ENCODE results near the gene CALHM6. TPM values are rescaled to one million over a fixed set of nuclear protein-coding genes. Genes with fewer than 3 reads are reported as not detected.

CALHM6 gene
- total RNA-seq, 1 experiment from 2014 or later = not detected

DNA sequence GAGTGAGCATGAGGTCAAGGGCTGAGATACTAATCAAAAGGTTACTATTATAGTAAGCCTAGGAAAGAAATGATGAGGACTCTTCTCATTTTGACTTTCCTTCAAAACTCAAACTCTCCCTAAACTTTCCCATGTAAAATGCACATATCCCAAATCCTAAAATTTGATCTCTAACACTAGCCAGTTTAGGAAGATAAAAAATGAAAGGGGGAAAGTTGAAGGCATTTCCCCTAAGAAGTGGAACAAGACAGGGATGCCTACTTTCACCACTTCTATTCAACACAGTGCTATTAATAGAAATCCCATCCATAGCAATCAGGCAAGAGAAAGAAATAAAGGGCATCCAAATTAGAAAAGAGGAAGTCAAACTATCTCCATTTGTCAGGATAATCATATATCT is 47.4 kb downstream of the CALHM6 start:
- BruUV-seq (replicated peaks) = no TSS peak
- Histone ChIP-seq H3K36me3 (ENCODE audit: insufficient read depth, low read length, poor library complexity, severe bottlenecking) (no peaks in the 10 kb centered on the region), H3K27me3 (replicated peaks; ENCODE audit: insufficient read depth, low read depth, low read length, poor library complexity) (no peaks in the 10 kb centered on the region), H3K4me3 (ENCODE audit: low read depth, low read length, poor library complexity, severe bottlenecking) (no peak overlapping the region), H3K27ac (ENCODE audit: low read depth, low read length, poor library complexity, severe bottlenecking) (no peak overlapping the region), H3K4me1 (ENCODE audit: insufficient read depth, low read length, poor library complexity, severe bottlenecking) (peaks cover 22% of the 10 kb centered on the region), H3K9me3 (ENCODE audit: low read depth, low read length, poor library complexity, severe bottlenecking) (no peaks in the 10 kb centered on the region)
- ChIA-PET POLR2A (ENCODE audit: low non-redundant PET) (no interaction called here), CTCF (no interaction called here)
- TF ChIP-seq EZH2 (IDR thresholded peaks at IDR 0.05; ENCODE audit: borderline replicate concordance, low read depth, low read length, poor library complexity, severe bottlenecking) = no peak
- TF ChIP-seq, protein P1, sequence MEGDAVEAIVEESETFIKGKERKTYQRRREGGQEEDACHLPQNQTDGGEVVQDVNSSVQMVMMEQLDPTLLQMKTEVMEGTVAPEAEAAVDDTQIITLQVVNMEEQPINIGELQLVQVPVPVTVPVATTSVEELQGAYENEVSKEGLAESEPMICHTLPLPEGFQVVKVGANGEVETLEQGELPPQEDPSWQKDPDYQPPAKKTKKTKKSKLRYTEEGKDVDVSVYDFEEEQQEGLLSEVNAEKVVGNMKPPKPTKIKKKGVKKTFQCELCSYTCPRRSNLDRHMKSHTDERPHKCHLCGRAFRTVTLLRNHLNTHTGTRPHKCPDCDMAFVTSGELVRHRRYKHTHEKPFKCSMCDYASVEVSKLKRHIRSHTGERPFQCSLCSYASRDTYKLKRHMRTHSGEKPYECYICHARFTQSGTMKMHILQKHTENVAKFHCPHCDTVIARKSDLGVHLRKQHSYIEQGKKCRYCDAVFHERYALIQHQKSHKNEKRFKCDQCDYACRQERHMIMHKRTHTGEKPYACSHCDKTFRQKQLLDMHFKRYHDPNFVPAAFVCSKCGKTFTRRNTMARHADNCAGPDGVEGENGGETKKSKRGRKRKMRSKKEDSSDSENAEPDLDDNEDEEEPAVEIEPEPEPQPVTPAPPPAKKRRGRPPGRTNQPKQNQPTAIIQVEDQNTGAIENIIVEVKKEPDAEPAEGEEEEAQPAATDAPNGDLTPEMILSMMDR (conservative IDR thresholded peaks at IDR 0.05; ENCODE audit: low read depth, low read length) = no peak
- DNase-seq (ENCODE audit: low spot score) = no peak
- intact Hi-C loops (cut with micrococcal nuclease; ENCODE audit: unreplicated experiment) = no loop called here

DNA sequence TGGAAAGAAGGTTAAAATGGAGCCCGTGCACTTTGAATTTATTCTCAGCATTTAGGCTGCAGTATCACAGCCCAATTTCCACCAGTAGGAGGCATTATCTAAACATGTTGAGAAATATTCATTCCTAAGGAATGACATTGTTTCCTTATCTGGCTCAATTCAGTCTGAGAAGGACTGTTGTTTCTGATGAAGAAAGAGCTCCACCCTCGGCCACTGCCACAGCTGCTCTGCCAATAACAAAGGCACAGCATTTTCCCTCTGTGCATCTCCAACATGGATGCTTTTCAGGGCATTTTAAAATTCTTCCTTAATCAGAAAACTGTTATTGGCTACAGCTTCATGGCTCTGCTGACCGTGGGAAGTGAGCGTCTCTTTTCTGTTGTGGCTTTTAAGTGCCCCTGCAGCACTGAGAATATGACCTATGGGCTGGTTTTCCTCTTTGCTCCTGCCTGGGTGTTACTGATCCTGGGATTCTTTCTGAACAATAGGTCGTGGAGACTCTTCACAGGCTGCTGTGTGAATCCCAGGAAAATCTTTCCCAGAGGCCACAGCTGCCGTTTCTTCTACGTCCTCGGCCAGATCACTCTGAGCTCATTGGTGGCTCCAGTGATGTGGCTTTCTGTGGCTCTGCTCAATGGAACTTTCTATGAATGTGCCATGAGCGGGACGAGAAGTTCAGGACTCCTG is 50.4 kb downstream of the CALHM6 start, which contains the start of gene CALHM5:
CALHM5 (plus strand) TSS at position 216 of the 687 bp plus-strand sequence; CDS start at position 274, 58 bp downstream.
- DNase-seq (ENCODE audit: low spot score) = peak; percentile 84
- intact Hi-C loops (cut with micrococcal nuclease; ENCODE audit: unreplicated experiment) = loop anchor here (5.0 kb wide), 1 partner anchor 74 kb away; no protein-coding TSS in a partner anchor
- no TSS peak for BruUV-seq (replicated peaks)
- POLR2A ChIA-PET (ENCODE audit: low non-redundant PET) = interaction anchor here (0.9 kb wide), 1 partner anchor 61 kb away, joined by 6 read pairs; no protein-coding TSS in a partner anchor
- H3K36me3 ChIP-seq (ENCODE audit: insufficient read depth, low read length, poor library complexity, severe bottlenecking) = no peaks in the 10 kb centered on the region
- H3K27me3 ChIP-seq (replicated peaks; ENCODE audit: insufficient read depth, low read depth, low read length, poor library complexity) = no peaks in the 10 kb centered on the region
- H3K4me1 ChIP-seq (ENCODE audit: insufficient read depth, low read length, poor library complexity, severe bottlenecking) = peaks cover 23% of the 10 kb centered on the region
- H3K4me3 ChIP-seq (ENCODE audit: low read depth, low read length, poor library complexity, severe bottlenecking) = no peak within 1 kb of the TSS
- CTCF ChIA-PET = interaction anchor here (0.6 to 2.0 kb wide), 6 partner anchors 12 to 244 kb away, joined by 3 to 8 read pairs (median 4); no protein-coding TSS in a partner anchor
- TF ChIP-seq EZH2 (IDR thresholded peaks at IDR 0.05; ENCODE audit: borderline replicate concordance, low read depth, low read length, poor library complexity, severe bottlenecking) = no peak
- TF ChIP-seq, protein P1 (conservative IDR thresholded peaks at IDR 0.05; ENCODE audit: low read depth, low read length) = peak; percentile 73
- H3K9me3 ChIP-seq (ENCODE audit: low read depth, low read length, poor library complexity, severe bottlenecking) = no peaks in the 10 kb centered on the region
- peak within 1 kb of the TSS; percentile 20 for H3K27ac ChIP-seq (ENCODE audit: low read depth, low read length, poor library complexity, severe bottlenecking)

DNA sequence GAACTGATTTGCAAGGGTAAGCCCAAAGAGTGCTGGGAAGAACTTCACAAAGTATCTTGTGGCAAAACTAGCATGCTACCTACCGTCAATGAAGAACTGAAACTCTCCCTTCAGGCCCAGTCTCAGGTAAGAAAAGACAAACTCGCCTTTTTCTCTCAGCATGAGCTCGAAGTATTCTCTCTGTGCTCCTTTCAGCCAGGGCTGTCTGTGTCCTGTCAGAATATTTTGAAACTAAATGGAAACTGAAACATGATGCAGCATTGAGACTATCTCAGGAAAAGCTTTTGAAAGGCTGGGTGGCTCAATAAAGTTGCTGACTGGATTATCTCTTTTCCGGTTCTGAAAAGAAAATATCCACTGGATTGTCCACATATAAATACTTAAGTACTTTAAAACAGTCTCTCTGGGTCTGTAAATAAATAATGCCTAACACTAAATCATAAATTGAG is 51.0 kb downstream of the CALHM6 start:
- Histone ChIP-seq H3K36me3 (ENCODE audit: insufficient read depth, low read length, poor library complexity, severe bottlenecking) (no peaks in the 10 kb centered on the region), H3K4me1 (ENCODE audit: insufficient read depth, low read length, poor library complexity, severe bottlenecking) (peaks cover 23% of the 10 kb centered on the region), H3K27ac (ENCODE audit: low read depth, low read length, poor library complexity, severe bottlenecking) (peak overlapping the region; percentile 20), H3K9me3 (ENCODE audit: low read depth, low read length, poor library complexity, severe bottlenecking) (no peaks in the 10 kb centered on the region), H3K27me3 (replicated peaks; ENCODE audit: insufficient read depth, low read depth, low read length, poor library complexity) (no peaks in the 10 kb centered on the region), H3K4me3 (ENCODE audit: low read depth, low read length, poor library complexity, severe bottlenecking) (no peak overlapping the region)
- POLR2A ChIA-PET (ENCODE audit: low non-redundant PET) = interaction anchor here (0.9 kb wide), 1 partner anchor 60 kb away, joined by 6 read pairs; no protein-coding TSS in a partner anchor
- intact Hi-C loops (cut with micrococcal nuclease; ENCODE audit: unreplicated experiment) = loop anchor here (5.0 kb wide), 1 partner anchor 75 kb away; no protein-coding TSS in a partner anchor
- CTCF ChIA-PET = interaction anchor here (0.7 to 2.0 kb wide), 5 partner anchors 11 to 245 kb away, joined by 3 to 8 read pairs (median 4); no protein-coding TSS in a partner anchor
- DNase-seq (ENCODE audit: low spot score) = peak; percentile 56
- TF ChIP-seq EZH2 (IDR thresholded peaks at IDR 0.05; ENCODE audit: borderline replicate concordance, low read depth, low read length, poor library complexity, severe bottlenecking) = no peak
- TF ChIP-seq, protein P1 (conservative IDR thresholded peaks at IDR 0.05; ENCODE audit: low read depth, low read length) = no peak
- no TSS peak for BruUV-seq (replicated peaks)

Measured in A673 (cell line).